Body of pancreas (tissue), 4 donors: ENCODE data around the gene GPR108.
A peak's percentile ranks its signal among the peaks of the same experiment; 100 is the strongest.

Source experiments
- CTCF ChIP-seq, 7 experiments: fragments of 450-650 bp in 4 of 7; fragments of 200-600 bp in 3 of 7; sonication (generic) in 3 of 7; IDR thresholded peaks; one replicate each; pipeline ENCODE4 v1.5.1; 2016 to 2019; ENCODE audit warnings: antibody characterized with exemption in 7 of 7
- POLR2A ChIP-seq, 3 donors: fragments of 450-650 bp; IDR thresholded peaks; one replicate each; pipeline ENCODE4 v1.6.1; 2016; ENCODE audit warnings: antibody characterized with exemption in 3 of 3, mild to moderate bottlenecking in 2 of 3

DNA sequence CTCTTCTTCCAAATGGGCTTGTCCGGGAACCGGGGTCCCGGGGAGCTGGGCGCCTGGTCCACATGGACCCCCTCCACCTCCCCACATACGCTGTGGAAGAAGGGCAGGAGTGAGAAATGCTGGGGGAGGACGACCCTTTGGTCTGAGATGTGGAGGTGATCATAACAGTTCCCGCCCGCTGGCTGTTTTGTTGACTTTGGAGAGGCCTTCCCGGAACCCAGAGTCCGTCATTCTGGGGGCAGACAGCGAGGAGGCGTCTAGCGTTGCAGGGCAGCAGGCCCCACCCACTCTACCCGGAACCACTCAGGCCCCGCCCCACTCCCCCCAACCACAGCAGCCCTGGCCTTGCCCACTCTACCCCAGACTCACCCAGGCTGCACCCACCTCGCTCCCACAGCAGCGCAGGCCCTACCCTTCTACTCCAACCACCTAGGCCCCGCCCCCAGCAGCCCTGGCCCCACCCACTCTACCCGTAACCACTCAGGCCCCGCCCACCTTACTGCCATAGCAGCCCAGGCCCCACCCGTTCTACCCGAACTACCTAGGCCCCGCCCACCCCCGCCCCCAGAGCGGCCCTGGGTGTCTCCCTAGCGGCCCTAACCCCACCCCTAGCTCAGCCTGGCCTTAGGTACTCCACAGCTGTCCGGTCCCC lies 7.1 kb downstream of the GPR108 start:
- TF ChIP-seq CTCF (IDR thresholded peaks at IDR 0.05) = no peak
- peak in 1 of 3 donors; percentile 51 for TF ChIP-seq POLR2A (IDR thresholded peaks at IDR 0.05)
